GM12892 (cell line): ENCODE results near the gene FGA.

Source experiments
- POLR2A ChIP-seq: IDR thresholded peaks from 2 replicates; pipeline ENCODE4 v1.6.1; 2011; ENCODE audit warnings: low read depth, low read length, control low read depth
- POLR2AphosphoS5 ChIP-seq: IDR thresholded peaks from 2 replicates; pipeline ENCODE4 v1.6.1; 2011; ENCODE audit warnings: low read depth, low read length, control low read depth

DNA sequence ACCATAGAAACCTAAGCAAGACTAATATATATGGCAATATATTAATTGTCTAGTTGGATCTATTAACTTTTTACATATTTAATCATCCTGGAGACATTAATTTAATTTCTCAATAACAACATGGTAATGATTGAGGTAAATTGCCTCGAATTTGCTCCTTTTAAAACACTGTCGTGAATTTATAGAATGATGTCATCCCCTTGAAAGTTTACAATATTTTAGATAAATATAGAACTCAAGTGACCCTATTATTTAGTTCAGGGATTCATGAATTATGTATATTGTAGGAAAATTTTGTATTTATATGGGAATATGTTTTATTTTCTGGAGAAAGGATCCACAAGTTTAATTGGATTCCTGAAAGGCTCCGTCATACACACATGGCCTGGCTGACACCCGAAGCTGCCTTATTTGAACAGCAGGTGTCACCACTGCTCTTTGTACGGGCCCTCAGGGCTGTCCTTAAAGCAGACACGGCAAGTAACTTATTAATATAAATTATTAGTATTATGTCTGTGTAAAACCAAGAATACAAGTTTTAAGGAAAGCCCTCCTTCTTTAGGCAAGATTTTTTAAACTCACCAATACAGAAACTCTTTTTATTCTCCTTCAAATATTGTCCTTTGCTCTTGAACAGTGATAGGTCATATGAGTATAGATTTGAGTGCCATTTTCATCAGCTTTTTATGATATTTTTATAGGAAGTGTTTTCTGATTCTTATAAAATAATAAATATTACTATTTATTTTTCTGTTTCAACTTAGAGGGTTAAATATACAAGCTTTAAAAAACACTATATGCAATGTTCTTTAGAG, 38.5 kb downstream of the FGA start:
- TF ChIP-seq POLR2AphosphoS5 (no peak), POLR2A (no peak)
